ENCODE measurements around the gene BRSK2.

The BRSK2 gene

DNA sequence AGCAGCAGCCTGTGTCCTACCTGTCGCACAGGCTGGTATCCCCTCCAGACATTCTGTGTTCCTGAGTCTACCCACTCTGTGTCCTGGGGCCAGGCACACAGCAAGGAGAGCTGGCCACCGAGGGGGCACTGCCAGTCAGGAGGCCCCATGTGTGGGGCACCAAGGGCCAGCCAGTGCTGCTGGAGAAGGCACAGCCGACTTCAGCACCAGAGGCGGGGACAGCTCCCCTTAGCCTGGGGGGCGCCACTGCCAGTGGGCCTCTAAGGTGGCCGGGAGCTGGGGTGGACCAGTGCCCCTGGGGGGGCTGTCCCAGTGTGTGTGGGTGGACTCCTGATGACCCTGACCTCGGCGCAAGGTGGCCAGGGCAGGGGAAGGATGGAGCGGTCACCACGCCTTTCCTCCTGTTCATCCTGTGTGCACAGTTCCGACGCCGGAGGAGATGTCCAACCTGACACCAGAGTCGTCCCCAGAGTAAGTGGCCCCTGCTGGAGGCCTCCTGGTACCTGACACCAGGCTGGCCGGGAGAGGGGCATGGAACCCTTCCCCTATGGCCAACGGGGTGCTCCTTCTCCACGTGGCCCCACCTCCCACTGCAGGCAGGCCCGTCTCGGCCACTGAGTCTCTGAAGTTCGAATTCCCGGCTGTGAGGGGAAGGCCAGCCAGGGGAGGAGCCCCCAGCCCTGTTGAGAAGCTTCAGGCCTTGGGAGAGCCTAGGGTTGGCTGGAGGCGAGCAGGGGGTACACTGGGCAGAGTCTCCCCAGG, 61.4 kb downstream of the BRSK2 start:
- H3K27me3 Mint-ChIP-seq: no peaks in the 10 kb centered on the region
- no peaks in the 10 kb centered on the region for H3K9me3 Mint-ChIP-seq
- no peak overlapping the region for H3K27ac Mint-ChIP-seq
- no peaks in the 10 kb centered on the region for H3K36me3 Mint-ChIP-seq
- no peak overlapping the region for H3K4me3 Mint-ChIP-seq
- no peaks in the 10 kb centered on the region for H3K4me1 Mint-ChIP-seq

DNA sequence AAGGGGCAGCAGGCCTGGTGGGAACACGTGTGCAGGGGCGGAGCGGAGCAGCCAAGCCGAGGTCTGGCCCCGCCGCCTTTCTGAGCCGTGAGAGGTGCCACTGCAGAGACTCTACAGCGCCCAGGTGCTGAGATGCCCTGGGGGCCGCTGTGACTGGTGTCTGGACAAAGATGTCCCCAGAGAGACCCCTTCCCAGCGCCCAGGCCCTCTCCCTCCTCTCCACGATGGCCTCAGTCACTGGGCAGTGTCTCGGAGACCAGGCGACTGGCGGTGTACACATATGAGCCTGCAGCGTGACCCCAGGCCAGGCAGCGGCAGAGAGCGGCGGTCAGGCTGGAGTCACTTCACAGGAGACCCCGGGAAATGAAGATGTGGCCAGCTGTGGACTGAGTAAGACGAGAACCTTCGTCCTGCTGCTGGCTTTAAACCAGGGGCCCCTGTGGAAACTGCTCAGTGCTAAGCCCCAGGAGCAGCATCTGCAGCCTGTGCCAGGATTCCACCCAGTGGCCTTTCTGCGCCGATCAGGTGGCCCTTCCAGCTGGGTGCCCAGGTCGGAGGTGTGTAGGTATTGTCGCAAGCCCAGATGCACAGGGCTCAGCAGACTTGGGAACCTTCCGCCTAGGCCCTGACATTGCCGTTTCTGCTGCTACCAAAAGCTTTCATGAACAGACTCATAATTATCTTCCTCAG, 62.2 kb downstream of the BRSK2 start:
- no peak overlapping the region for H3K4me3 Mint-ChIP-seq
- H3K27me3 Mint-ChIP-seq: no peaks in the 10 kb centered on the region
- H3K9me3 Mint-ChIP-seq: no peaks in the 10 kb centered on the region
- H3K27ac Mint-ChIP-seq: no peak overlapping the region
- H3K4me1 Mint-ChIP-seq: no peaks in the 10 kb centered on the region
- no peaks in the 10 kb centered on the region for H3K36me3 Mint-ChIP-seq

DNA sequence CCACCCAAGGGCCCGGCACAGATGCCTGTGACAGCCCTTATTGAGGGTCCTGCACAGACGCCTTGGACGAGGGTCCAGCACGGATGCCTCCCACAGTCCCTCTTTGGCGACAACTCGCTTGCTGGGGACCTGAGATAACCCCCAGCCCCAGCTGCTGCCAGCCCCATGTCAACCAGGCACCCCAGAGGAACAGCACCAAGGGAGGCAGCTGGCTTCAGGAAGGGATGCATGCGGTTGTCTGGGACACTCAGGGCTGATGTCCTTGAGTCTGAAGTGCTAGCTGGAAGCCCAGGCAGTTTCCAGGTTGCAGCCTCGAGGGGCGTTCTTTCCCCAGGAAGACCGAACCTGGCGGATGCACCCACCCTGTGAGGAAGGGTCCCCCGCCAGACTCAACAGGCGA, 63.0 kb downstream of the BRSK2 start:
- Mint-ChIP-seq H3K4me3 (no peak overlapping the region), H3K4me1 (no peaks in the 10 kb centered on the region), H3K27ac (no peak overlapping the region), H3K27me3 (no peaks in the 10 kb centered on the region), H3K36me3 (no peaks in the 10 kb centered on the region), H3K9me3 (no peaks in the 10 kb centered on the region)

DNA sequence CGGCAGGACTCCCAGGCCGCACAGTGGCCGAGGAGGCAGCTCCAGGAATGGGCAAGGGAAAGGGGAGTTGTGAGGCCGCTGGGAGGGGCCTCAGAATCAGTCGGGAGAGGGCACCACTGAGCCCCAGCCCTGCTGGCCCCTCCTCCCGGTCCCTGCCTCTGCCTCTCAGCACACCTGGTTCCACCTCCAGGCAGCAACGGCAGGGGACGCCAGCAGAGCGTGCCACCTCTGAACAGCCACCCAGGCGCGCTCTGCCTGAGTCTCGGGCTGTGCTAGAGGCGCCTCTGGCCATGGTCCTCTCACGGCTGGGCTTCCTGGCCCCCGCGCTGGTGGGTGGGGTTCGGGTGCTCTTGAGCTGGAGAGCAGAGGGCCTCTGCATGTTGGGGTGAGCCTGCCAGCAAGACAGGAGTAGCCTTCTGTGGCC, 63.9 kb downstream of the BRSK2 start:
- H3K36me3 Mint-ChIP-seq: no peaks in the 10 kb centered on the region
- no peaks in the 10 kb centered on the region for H3K4me1 Mint-ChIP-seq
- H3K9me3 Mint-ChIP-seq: no peaks in the 10 kb centered on the region
- no peaks in the 10 kb centered on the region for H3K27me3 Mint-ChIP-seq
- no peak overlapping the region for H3K4me3 Mint-ChIP-seq
- H3K27ac Mint-ChIP-seq: no peak overlapping the region

DNA sequence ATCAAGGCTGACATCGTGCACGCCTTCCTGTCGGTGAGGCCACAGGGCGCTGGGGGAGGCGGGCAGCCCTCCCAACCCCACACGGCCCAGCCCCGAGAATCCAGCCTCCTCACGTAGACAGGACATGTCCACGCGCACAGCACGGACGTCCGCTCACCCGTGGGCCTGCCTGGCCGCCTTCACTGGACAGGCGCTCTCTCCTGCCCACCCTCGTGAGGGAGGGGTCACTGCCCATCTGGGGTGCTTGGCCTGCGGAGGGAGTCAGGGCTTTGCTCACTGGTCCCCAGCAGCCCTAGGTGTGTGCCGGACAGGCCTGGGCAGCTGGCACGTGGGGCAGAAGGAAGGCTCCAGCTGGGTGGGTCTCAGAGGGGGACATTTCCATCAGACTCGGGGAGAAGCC, 64.8 kb downstream of the BRSK2 start:
- Mint-ChIP-seq H3K27ac (no peak overlapping the region), H3K4me3 (no peak overlapping the region), H3K4me1 (no peaks in the 10 kb centered on the region), H3K36me3 (no peaks in the 10 kb centered on the region), H3K9me3 (no peaks in the 10 kb centered on the region), H3K27me3 (no peaks in the 10 kb centered on the region)

DNA sequence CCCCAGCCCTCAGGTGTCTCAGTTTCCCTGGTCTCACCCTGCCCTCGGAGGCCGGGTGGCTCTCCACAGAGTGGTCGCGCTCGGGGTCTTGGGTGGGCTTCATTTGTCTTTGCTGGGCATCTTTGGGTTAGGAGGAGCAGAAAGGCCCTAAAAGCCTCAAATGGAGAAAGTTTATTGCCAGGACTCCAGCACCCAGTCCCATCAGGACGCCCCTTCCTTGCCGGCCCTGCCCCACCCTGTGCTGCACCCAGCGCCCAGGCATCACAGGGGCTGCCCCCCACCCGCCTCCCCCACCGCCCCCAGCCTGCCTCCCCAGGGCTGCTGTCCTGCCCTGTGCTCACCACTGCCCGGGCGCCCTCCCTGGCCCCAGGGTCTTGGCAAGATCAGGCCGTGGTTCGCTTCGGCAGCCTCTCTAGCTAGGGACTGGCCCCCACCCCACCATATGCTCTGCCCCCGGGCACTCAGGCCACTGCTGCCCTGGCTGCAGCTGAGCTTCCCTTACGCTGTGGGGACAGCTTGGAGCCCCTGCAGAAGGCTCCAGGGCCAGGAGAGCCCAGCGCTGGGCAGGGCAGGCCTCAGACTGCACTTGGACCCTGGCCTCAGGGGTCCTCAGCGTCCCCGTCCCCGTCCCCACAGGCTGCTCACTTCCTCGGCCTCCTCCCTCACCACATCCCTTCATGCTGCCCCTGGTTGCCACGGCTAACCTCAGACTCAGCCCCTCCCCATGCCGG, 65.5 kb downstream of the BRSK2 start:
- Mint-ChIP-seq H3K27ac (no peak overlapping the region), H3K27me3 (no peaks in the 10 kb centered on the region), H3K4me1 (no peaks in the 10 kb centered on the region), H3K9me3 (no peaks in the 10 kb centered on the region), H3K36me3 (no peaks in the 10 kb centered on the region), H3K4me3 (no peak overlapping the region)

DNA sequence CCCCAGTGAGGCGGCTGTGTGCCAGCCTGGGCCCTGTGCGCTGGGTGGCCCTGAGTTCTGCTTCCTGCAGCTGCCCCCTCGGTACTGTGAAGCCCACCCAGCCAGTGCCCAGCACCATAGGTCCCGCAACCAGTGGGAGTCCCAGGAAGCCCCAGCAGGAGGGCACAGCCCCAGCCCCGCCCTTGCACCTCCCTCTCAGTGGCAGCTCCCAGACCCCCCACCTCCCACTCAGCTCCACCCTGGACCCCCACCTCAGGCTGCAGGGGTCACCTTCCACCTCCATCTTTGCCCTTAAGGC, 66.0 kb downstream of the BRSK2 start:
- Mint-ChIP-seq H3K4me3 (no peak overlapping the region), H3K27me3 (no peaks in the 10 kb centered on the region), H3K9me3 (no peaks in the 10 kb centered on the region), H3K4me1 (no peaks in the 10 kb centered on the region), H3K36me3 (no peaks in the 10 kb centered on the region), H3K27ac (no peak overlapping the region)

DNA sequence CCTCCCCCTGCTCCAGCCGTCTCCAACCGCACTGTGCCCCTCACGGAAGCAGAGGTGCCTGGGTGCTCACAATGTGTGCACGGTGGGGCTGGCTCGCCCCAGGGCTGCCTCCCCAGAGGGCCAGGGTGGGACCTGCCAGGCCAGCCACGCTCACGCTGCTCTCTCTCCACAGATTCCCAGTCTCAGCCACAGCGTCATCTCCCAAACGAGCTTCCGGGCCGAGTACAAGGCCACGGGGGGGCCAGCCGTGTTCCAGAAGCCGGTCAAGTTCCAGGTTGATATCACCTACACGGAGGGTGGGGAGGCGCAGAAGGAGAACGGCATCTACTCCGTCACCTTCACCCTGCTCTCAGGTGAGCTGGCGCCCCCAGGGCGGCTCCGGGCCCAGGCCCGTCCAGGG, 66.4 kb downstream of the BRSK2 start:
- no peaks in the 10 kb centered on the region for H3K9me3 Mint-ChIP-seq

DNA sequence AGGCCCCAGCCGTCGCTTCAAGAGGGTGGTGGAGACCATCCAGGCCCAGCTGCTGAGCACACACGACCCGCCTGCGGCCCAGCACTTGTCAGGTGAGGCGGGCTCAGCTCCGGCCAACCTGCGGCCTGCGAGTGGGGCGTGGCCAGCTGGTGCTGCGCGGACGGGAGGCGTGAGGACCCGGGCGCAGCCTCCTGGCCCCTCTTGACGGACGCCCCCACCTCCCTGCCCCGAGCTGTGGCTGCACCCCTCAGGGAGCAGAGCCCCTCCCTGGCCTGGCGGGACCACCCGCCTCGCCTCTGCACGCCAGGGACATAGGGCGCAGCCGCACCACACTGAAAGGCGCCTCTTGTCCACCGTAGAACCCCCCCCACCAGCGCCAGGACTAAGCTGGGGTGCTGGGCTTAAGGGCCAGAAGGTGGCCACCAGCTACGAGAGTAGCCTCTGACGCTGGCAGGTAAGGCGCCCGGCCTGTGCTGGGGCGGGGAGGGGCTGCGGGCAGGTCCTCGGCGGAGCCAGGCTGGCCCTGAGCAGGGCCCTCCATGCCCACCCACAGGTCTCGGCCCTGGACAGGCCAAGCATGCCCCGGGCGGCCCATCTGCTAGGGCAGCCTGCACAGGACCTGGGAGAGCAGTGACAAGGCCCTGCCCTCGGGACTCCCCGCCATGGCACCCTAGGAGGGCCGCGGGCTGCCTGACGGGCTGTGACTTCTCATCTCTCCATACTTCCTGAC, 67.0 kb downstream of the BRSK2 start:
- Mint-ChIP-seq H3K4me1 (no peaks in the 10 kb centered on the region), H3K27ac (no peak overlapping the region), H3K9me3 (no peaks in the 10 kb centered on the region), H3K27me3 (no peaks in the 10 kb centered on the region), H3K4me3 (no peak overlapping the region), H3K36me3 (no peaks in the 10 kb centered on the region)

More for the DNA sequence above, 66.4 kb downstream of the BRSK2 start:
- H3K27ac Mint-ChIP-seq: no peak overlapping the region
- H3K27me3 Mint-ChIP-seq: no peaks in the 10 kb centered on the region
- no peak overlapping the region for H3K4me3 Mint-ChIP-seq
- no peaks in the 10 kb centered on the region for H3K4me1 Mint-ChIP-seq
- H3K36me3 Mint-ChIP-seq: no peaks in the 10 kb centered on the region

DNA sequence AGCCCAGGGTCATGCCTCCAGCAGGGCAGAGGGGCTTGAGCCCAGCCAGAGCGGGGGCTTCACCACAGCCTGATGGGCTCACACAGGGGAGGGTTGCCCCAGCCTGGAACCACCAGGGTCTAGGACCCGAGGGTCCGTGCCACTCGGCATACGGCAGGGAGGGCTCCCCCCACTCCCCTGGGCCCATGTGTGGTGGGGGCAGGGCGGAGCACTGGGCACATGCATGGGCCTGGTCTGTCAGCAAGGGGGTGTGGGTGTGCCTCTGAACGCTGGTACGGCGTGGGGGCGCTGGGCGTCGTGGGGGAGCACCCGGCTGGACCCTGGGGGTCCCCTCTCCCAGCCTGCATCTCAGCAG, 67.6 kb downstream of the BRSK2 start:
- H3K4me1 Mint-ChIP-seq: no peaks in the 10 kb centered on the region
- H3K36me3 Mint-ChIP-seq: no peaks in the 10 kb centered on the region
- no peaks in the 10 kb centered on the region for H3K27me3 Mint-ChIP-seq
- H3K27ac Mint-ChIP-seq: no peak overlapping the region
- H3K9me3 Mint-ChIP-seq: no peaks in the 10 kb centered on the region
- H3K4me3 Mint-ChIP-seq: no peak overlapping the region

DNA sequence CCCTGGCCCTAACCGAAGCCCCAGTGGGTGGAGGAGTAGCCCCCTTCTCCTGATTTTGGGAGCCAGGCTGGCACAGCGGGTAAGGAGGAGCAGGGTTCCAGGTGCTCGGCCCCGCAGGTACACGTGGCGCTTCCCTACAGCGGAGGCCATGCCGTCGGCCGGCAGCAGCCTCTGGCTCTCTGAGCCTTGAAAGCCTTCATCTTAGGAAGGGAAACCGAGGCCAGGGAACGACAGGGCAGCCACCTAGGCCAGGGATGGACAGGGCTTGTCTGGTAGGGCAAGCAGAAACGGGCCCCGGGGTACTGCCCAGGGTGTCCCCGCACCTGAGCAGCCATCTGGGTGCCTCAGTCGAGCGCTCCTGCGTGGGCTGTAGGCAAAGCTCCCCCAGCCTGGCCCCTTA, 68.1 kb downstream of the BRSK2 start:
- Mint-ChIP-seq H3K27me3 (no peaks in the 10 kb centered on the region), H3K9me3 (no peaks in the 10 kb centered on the region), H3K4me1 (no peaks in the 10 kb centered on the region), H3K36me3 (no peaks in the 10 kb centered on the region), H3K27ac (no peak overlapping the region), H3K4me3 (no peak overlapping the region)

DNA sequence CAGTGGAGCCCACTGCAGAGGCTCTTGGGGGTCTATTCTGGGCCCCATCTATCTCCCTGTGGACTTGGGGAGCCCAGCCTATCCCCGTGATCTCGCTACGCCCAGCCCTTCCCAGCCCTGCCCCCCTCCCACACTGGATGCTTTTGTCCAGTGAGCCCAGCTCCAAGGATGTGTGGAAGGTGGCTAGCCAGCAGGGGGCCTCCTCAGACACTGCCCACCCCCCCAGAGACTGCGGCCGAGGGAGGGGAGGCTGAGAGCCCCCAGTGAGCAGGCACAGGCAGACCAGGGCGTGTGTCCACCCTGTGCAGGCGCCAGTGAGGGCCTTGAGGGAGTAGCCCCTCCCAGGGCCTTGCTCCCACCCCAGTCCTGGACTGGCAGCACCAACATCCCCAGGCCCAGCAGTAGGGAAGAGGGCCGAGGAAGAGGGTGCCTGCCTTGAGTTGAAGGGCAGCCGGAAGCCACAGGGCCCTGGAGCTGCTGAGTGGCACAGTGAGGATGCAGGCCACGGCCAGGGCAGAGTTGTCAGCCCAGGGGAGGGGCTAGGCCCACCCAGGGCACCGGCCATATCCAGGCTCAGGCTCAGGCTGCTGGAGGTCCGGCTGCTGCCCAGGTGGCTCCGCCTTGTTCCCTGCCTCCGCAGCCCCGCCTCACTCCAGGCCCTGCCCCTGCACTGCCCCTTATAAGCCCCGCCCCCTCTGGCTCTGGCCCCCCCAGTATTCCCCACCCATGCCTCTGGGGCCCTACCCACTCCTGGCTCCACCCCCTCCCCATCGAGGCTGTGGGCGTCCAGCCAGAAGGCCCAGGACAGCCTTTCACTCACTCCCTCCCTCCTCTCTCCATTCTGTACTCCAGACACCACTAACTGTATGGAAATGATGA, 68.8 kb downstream of the BRSK2 start:
- no peaks in the 10 kb centered on the region for H3K4me1 Mint-ChIP-seq
- no peaks in the 10 kb centered on the region for H3K9me3 Mint-ChIP-seq
- H3K4me3 Mint-ChIP-seq: no peak overlapping the region
- no peaks in the 10 kb centered on the region for H3K27me3 Mint-ChIP-seq
- H3K36me3 Mint-ChIP-seq: no peaks in the 10 kb centered on the region
- no peak overlapping the region for H3K27ac Mint-ChIP-seq

DNA sequence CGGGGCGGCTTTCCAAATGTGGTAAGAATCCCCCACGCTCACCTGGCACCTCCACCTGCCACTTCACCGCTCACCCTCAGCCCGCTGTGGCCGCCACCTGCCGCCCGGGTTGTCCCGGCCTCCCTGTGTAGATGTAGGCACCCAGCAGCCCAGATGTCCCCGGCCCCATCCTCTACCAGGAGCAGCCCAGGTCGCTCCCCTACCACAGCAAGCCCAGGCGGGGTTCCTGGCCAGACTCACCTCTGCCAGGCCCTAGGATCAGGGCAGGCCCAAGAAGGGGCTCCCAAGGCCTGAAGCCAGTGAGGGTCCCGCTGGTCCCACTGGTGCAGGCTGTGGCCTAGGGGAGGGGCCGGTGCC, 69.5 kb downstream of the BRSK2 start:
- Mint-ChIP-seq H3K36me3 (no peaks in the 10 kb centered on the region), H3K4me3 (no peak overlapping the region), H3K27ac (no peak overlapping the region)

DNA sequence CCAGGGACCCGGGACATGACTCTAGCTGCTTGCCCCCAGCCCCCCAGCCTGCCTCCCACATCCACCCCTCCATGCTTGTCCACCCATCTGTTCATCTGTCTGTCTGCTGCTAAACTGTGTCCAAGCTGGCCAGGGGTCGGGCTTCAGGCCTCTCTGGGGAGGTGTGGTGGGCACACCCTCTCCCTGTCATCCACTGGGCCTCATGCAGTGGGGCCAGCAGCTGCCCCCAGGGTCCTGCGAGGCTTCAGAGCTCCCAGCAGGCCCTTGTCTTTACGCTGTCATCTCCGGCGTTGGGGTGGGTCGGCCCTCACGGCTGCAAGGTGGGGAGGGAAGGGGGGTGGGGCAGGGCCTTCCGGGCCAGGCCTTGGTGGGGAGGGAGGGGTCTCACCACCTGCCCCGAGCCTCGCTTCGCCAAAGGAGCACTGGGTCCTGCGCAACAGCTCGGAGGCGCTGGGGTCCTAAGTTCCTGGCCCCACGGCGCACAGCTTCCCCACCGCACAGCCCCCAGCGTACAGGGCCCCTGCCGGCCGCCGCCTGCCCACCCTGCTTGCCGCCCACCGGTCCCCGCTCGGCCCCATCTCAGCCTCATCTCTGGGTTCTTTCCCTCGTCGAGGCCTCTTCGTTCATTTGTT, 70.1 kb downstream of the BRSK2 start:
- no peak overlapping the region for H3K4me3 Mint-ChIP-seq
- H3K36me3 Mint-ChIP-seq: no peaks in the 10 kb centered on the region
- no peak overlapping the region for H3K27ac Mint-ChIP-seq
- no peaks in the 10 kb centered on the region for H3K9me3 Mint-ChIP-seq
- no peaks in the 10 kb centered on the region for H3K27me3 Mint-ChIP-seq
- no peaks in the 10 kb centered on the region for H3K4me1 Mint-ChIP-seq

More for the DNA sequence above, 69.5 kb downstream of the BRSK2 start:
- H3K4me1 Mint-ChIP-seq: no peaks in the 10 kb centered on the region
- H3K27me3 Mint-ChIP-seq: no peaks in the 10 kb centered on the region
- no peaks in the 10 kb centered on the region for H3K9me3 Mint-ChIP-seq
